HG03575 (cell line): ENCODE results near the gene RUNX2.

Experiments used
- ATAC-seq: cut with Tn5 transposase; IDR thresholded peaks from one replicate; pipeline ENCODE4 v1.9.1; 2021; ENCODE audit not compliant: unreplicated experiment, insufficient number of reproducible peaks, low FRiP score; ENCODE audit errors: extremely low read depth

Gene RUNX2

GRCh38 chr6:45470131-45470738, 142.1 kb downstream of the RUNX2 start:
- no peak for ATAC-seq

- ATAC-seq: no peak
Observed at GRCh38 chr6:45472382-45472781, 144.3 kb downstream of the RUNX2 start.

- no peak for ATAC-seq
Observed at GRCh38 chr6:45473121-45473993, 145.2 kb downstream of the RUNX2 start.

GRCh38 chr6:45474376-45474775, 146.2 kb downstream of the RUNX2 start:
- ATAC-seq: no peak

- no peak for ATAC-seq
Observed at GRCh38 chr6:45476341-45476740, 148.2 kb downstream of the RUNX2 start.

- ATAC-seq: no peak
Observed at GRCh38 chr6:45477278-45477677, 149.1 kb downstream of the RUNX2 start.

- ATAC-seq: no peak
Observed at GRCh38 chr6:45477790-45478189, 149.7 kb downstream of the RUNX2 start.

- ATAC-seq: no peak
Observed at GRCh38 chr6:45478240-45478639, 150.1 kb downstream of the RUNX2 start.

GRCh38 chr6:45479834-45480751, 152.0 kb downstream of the RUNX2 start:
- peak; percentile 80 for ATAC-seq

- ATAC-seq: no peak
Observed at GRCh38 chr6:45480752-45481415, 152.8 kb downstream of the RUNX2 start.

GRCh38 chr6:45483021-45483420, 154.9 kb downstream of the RUNX2 start:
- ATAC-seq: no peak

- no peak for ATAC-seq
Observed at GRCh38 chr6:45483501-45483900, 155.4 kb downstream of the RUNX2 start.

GRCh38 chr6:45486736-45487135, 158.6 kb downstream of the RUNX2 start:
- no peak for ATAC-seq

GRCh38 chr6:45487645-45488044, 159.5 kb downstream of the RUNX2 start:
- no peak for ATAC-seq

- ATAC-seq: no peak
Observed at GRCh38 chr6:45488269-45488668, 160.1 kb downstream of the RUNX2 start.

- ATAC-seq: no peak
Observed at GRCh38 chr6:45488889-45489288, 160.8 kb downstream of the RUNX2 start.

- ATAC-seq: no peak
Observed at GRCh38 chr6:45491048-45491735, 163.1 kb downstream of the RUNX2 start.

- no peak for ATAC-seq
Observed at GRCh38 chr6:45491874-45492273, 163.7 kb downstream of the RUNX2 start.
